ENCODE data around the gene RAD51B. TPM values are rescaled to one million over a fixed set of nuclear protein-coding genes. Genes with fewer than 3 reads are reported as not detected.

The RAD51B gene
- total RNA-seq, 1 experiment from 2014 or later, result 29.9 TPM

- Histone ChIP-seq H3F3A (ENCODE audit: insufficient read depth, low read depth) (peaks cover 7% of the 10 kb centered on the region; the same call in 1 of the 2 replicates), H3K9me2 (ENCODE audit: insufficient read depth) (no peaks in the 10 kb centered on the region), H3K27ac (no peak overlapping the region), H4K20me1 (ENCODE audit: insufficient read depth) (no peaks in the 10 kb centered on the region), H2AFZ (no peak overlapping the region), H3K36me3 (ENCODE audit: low read depth) (no peaks in the 10 kb centered on the region), H3K27me3 (ENCODE audit: insufficient read depth, low read depth) (no peaks in the 10 kb centered on the region), H3K79me2 (ENCODE audit: low read depth) (no peaks in the 10 kb centered on the region), H3K9me3 (ENCODE audit: insufficient read depth, low read depth) (no peaks in the 10 kb centered on the region), H3K4me3 (no peak overlapping the region), H3K4me2 (no peak overlapping the region), H3K4me1 (replicated peaks; ENCODE audit: insufficient read depth) (peaks cover 17% of the 10 kb centered on the region)
- no peak for DNase-seq
- no TSS peak for BruUV-seq (replicated peaks)
- ChIA-PET CTCF (no interaction called here), POLR2A (ENCODE audit: unreplicated experiment) (no interaction called here)
- intact Hi-C loops (cut with micrococcal nuclease; ENCODE audit: unreplicated experiment), result no loop called here
- TF ChIP-seq EZH2 (IDR thresholded peaks at IDR 0.05; ENCODE audit: low read depth), result no peak
- TF ChIP-seq, protein P1, sequence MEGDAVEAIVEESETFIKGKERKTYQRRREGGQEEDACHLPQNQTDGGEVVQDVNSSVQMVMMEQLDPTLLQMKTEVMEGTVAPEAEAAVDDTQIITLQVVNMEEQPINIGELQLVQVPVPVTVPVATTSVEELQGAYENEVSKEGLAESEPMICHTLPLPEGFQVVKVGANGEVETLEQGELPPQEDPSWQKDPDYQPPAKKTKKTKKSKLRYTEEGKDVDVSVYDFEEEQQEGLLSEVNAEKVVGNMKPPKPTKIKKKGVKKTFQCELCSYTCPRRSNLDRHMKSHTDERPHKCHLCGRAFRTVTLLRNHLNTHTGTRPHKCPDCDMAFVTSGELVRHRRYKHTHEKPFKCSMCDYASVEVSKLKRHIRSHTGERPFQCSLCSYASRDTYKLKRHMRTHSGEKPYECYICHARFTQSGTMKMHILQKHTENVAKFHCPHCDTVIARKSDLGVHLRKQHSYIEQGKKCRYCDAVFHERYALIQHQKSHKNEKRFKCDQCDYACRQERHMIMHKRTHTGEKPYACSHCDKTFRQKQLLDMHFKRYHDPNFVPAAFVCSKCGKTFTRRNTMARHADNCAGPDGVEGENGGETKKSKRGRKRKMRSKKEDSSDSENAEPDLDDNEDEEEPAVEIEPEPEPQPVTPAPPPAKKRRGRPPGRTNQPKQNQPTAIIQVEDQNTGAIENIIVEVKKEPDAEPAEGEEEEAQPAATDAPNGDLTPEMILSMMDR (conservative IDR thresholded peaks at IDR 0.05), result no peak
These were observed 394.9 kb downstream of the RAD51B start for GRCh38 chr14:68214431-68214830.

DNA sequence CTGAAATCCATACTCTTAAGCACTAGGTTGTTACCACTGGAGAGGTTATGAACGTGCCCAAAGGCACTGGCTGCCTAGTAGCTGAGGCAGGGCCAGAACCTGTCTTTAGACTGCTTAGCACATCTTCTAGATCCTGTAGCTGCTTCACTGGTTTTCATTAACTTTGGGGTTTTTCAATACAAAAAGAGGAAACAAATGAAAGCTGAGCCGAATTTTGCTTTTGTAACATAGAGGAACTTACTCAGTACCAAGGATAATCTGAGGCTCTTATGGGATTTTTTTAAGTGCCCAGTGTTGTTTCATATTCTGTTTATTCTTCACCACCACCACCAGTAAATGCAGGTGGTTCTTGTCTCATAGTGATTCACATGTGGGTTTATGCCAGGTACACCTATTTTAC is 396.1 kb downstream of the RAD51B start:
- no peak overlapping the region for H3K4me2 ChIP-seq
- no peaks in the 10 kb centered on the region for H3K9me2 ChIP-seq (ENCODE audit: insufficient read depth)
- no peak for TF ChIP-seq EZH2 (IDR thresholded peaks at IDR 0.05; ENCODE audit: low read depth)
- TF ChIP-seq, protein P1 (conservative IDR thresholded peaks at IDR 0.05), result no peak
- no peak overlapping the region for H3K4me3 ChIP-seq
- no peak for DNase-seq
- ChIA-PET POLR2A (ENCODE audit: unreplicated experiment) (no interaction called here), CTCF (no interaction called here)
- peaks cover 10% of the 10 kb centered on the region for H3K4me1 ChIP-seq (replicated peaks; ENCODE audit: insufficient read depth)
- H3F3A ChIP-seq (ENCODE audit: insufficient read depth, low read depth), result no peaks in the 10 kb centered on the region; the same call in 1 of the 2 replicates
- intact Hi-C loops (cut with micrococcal nuclease; ENCODE audit: unreplicated experiment), result no loop called here
- no TSS peak for BruUV-seq (replicated peaks)
- no peaks in the 10 kb centered on the region for H3K27me3 ChIP-seq (ENCODE audit: insufficient read depth, low read depth)
- no peaks in the 10 kb centered on the region for H3K36me3 ChIP-seq (ENCODE audit: low read depth)
- no peaks in the 10 kb centered on the region for H3K9me3 ChIP-seq (ENCODE audit: insufficient read depth, low read depth)
- H4K20me1 ChIP-seq (ENCODE audit: insufficient read depth), result no peaks in the 10 kb centered on the region
- no peak overlapping the region for H3K27ac ChIP-seq
- no peaks in the 10 kb centered on the region for H3K79me2 ChIP-seq (ENCODE audit: low read depth)
- no peak overlapping the region for H2AFZ ChIP-seq

DNA sequence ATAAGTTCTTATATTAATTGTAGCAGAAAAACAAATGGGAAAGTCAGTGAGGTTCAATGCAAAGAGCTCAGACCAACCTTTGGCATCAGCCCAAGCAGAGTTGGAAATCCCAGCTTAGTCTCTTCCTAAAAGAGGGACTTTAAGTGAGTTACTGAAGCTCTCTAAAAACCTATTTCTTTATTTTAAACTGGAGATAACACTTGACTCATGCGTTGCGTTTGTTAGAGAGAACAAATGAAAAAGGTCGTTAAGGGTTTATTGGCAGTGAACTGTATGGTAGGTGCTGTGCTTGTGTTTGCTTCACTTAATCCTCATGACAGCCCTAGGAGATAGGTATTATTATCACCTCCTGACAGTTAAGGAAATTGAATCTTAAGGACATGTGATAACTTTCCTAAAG is 396.5 kb downstream of the RAD51B start:
- no peaks in the 10 kb centered on the region for H3K9me2 ChIP-seq (ENCODE audit: insufficient read depth)
- no peaks in the 10 kb centered on the region for H3K36me3 ChIP-seq (ENCODE audit: low read depth)
- no TSS peak for BruUV-seq (replicated peaks)
- H3K4me1 ChIP-seq (replicated peaks; ENCODE audit: insufficient read depth), result peaks cover 6% of the 10 kb centered on the region; the same call in 1 of the 2 replicates
- no peaks in the 10 kb centered on the region for H3K27me3 ChIP-seq (ENCODE audit: insufficient read depth, low read depth)
- ChIA-PET POLR2A (ENCODE audit: unreplicated experiment) (no interaction called here), CTCF (no interaction called here)
- no peak for DNase-seq
- intact Hi-C loops (cut with micrococcal nuclease; ENCODE audit: unreplicated experiment), result no loop called here
- no peak overlapping the region for H3K4me3 ChIP-seq
- no peak overlapping the region for H3K27ac ChIP-seq
- H4K20me1 ChIP-seq (ENCODE audit: insufficient read depth), result no peaks in the 10 kb centered on the region
- no peaks in the 10 kb centered on the region for H3K79me2 ChIP-seq (ENCODE audit: low read depth)
- TF ChIP-seq, protein P1 (conservative IDR thresholded peaks at IDR 0.05), result no peak
- TF ChIP-seq EZH2 (IDR thresholded peaks at IDR 0.05; ENCODE audit: low read depth), result no peak
- H3F3A ChIP-seq (ENCODE audit: insufficient read depth, low read depth), result no peaks in the 10 kb centered on the region; the same call in 1 of the 2 replicates
- no peak overlapping the region for H3K4me2 ChIP-seq
- no peaks in the 10 kb centered on the region for H3K9me3 ChIP-seq (ENCODE audit: insufficient read depth, low read depth)
- H2AFZ ChIP-seq, result no peak overlapping the region
